SHP77 treated with DMSO at 0.1 percent for 48 hours (cell line): ENCODE measurements around the gene PARP14.
"Not testable (repeated sequence)": the region's sequence is repeated elsewhere in the genome, so short reads cannot be mapped to it uniquely, and the experiment has no call there.

Experiments
- DNase-seq: peaks from one replicate; lab custom pipeline; 2025; lab: John Stamatoyannopoulos, UW

Gene PARP14

GRCh38 chr3:122679085-122679881, 1.4 kb upstream of the PARP14 start:
- DNase-seq: peak; percentile 63

- peak; percentile 24 for DNase-seq
Measured at GRCh38 chr3:122679882-122680474, 661 bp upstream of the PARP14 start.

GRCh38 chr3:122681284-122681973, 790 bp downstream of the PARP14 start:
- DNase-seq: no peak

GRCh38 chr3:122681974-122682409, 1.4 kb downstream of the PARP14 start:
- no peak for DNase-seq

GRCh38 chr3:122682778-122683411, 2.3 kb downstream of the PARP14 start:
- DNase-seq: not testable (repeated sequence)

GRCh38 chr3:122687298-122687697, 6.7 kb downstream of the PARP14 start:
- no peak for DNase-seq

- DNase-seq: no peak
Measured at GRCh38 chr3:122688996-122689395, 8.4 kb downstream of the PARP14 start.

GRCh38 chr3:122689587-122689986, 8.9 kb downstream of the PARP14 start:
- DNase-seq: no peak

- DNase-seq: no peak
Measured at GRCh38 chr3:122690096-122690495, 9.5 kb downstream of the PARP14 start.

GRCh38 chr3:122691195-122691594, 10.6 kb downstream of the PARP14 start:
- no peak for DNase-seq

GRCh38 chr3:122692674-122693073, 12.0 kb downstream of the PARP14 start:
- DNase-seq: no peak

- DNase-seq: no peak
Measured at GRCh38 chr3:122694966-122695365, 14.3 kb downstream of the PARP14 start.

GRCh38 chr3:122695927-122696561, 15.4 kb downstream of the PARP14 start:
- DNase-seq: no peak

- no peak for DNase-seq
Measured at GRCh38 chr3:122697952-122698620, 17.4 kb downstream of the PARP14 start.

- DNase-seq: no peak
Measured at GRCh38 chr3:122700193-122700592, 19.6 kb downstream of the PARP14 start.

- no peak for DNase-seq
Measured at GRCh38 chr3:122705379-122705778, 24.7 kb downstream of the PARP14 start.

- not testable (repeated sequence) for DNase-seq
Measured at GRCh38 chr3:122710616-122711251, 30.1 kb downstream of the PARP14 start.

- DNase-seq: no peak
Measured at GRCh38 chr3:122714273-122714672, 33.6 kb downstream of the PARP14 start.

GRCh38 chr3:122716667-122717066, 36.0 kb downstream of the PARP14 start:
- DNase-seq: no peak

- no peak for DNase-seq
Measured at GRCh38 chr3:122719273-122719921, 38.8 kb downstream of the PARP14 start.
